SW480 (cell line): Measurements from ENCODE around the gene BICRA.
"Not testable (repeated sequence)": the region's sequence is repeated elsewhere in the genome, so short reads cannot be mapped to it uniquely, and the experiment has no call there.

Experiments
- DNase-seq: peaks from one replicate; pipeline ENCODE4 v3.0.0-alpha.2; 2016; ENCODE audit warnings: low spot score

BICRA gene

GRCh38 chr19:47631681-47632446 lies 22.9 kb downstream of the BICRA start:
- DNase-seq = no peak

DNA sequence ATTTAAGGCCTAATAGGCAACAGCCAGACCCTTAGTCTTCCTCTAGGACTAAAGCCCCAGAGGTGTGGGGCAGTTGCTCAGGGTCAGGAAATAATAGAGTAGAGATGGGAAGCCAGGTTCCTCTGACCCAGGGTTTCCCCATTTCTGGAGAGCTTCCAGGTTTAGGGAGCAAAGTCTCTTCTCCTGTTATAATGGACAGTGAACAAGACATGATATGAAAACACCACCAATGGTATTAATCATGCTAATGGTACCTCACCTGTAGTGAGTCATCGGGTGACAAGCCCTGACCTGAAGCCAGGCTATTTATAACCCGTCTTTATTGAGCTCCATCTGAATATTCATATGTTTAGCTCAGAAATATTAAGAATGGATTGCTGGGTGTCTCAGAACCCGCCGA lies 24.6 kb downstream of the BICRA start:
- DNase-seq = peak; percentile 94

DNA sequence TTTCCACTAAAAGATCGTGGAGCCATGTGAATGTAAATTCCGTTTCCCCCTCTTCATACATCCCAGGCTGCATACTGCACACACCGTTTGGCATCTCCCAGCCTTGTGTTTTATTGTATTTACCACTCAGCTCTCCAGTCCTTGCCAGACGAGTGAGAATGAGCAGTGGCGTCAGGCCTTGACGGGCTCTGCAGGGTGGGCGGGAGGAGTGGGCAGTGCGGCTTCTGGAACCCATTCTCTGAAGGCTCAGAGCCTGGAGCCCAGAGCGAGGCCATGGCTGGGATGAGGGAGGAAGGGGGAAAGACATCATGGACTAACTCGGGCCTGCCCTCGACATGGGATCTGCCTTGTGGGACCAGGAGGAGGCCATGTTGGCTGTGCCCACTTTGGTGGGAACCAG lies 25.1 kb downstream of the BICRA start:
- DNase-seq = peak; percentile 26

- not testable (repeated sequence) for DNase-seq
These were observed 26.3 kb downstream of the BICRA start for GRCh38 chr19:47635152-47635754.

GRCh38 chr19:47637550-47637949 lies 28.6 kb downstream of the BICRA start:
- no peak for DNase-seq

- DNase-seq = no peak
These were observed 33.1 kb downstream of the BICRA start for GRCh38 chr19:47641891-47642485.

- no peak for DNase-seq
These were observed 34.3 kb downstream of the BICRA start for GRCh38 chr19:47643281-47643680.

DNA sequence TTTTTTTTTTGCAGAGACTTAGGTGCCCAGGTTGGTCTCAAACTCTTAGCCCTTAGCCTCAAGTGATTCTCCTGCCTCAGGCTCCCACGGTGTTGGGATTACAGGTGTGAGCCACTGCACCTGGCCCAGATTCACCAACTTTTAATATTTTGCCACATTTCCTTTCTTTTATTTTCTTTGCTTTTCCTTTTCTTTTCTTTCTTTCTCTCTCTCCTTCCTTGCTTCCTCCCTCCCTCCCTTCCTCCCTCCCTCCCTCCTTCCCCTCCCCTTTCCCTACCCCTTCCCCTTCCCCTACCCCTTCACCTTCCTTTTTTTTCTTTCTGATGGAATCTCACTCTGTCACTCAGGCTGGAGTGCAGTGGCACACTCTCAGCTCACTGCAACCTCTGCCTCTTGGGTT lies 35.3 kb downstream of the BICRA start:
- DNase-seq = no peak

- no peak for DNase-seq
These were observed 36.0 kb downstream of the BICRA start for GRCh38 chr19:47644743-47645482.

DNA sequence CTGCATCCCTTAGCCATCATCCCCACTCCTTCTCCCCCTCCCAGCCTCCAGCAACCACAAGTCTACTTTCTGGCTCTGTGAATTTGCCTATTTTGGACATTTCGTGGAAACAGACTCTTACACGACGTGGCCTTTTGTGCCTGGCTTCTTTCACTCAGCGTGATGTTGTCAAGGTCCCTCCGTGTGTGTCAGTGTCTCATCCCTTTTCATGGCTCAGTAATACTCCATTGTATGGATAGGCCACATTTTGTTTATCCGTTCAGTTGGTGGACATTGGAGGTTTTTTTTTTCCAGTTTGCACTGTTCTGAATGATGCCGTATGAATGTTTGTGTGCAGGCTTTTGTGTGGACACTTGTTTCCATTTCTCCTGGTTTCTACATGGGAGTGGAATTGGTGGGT lies 38.0 kb downstream of the BICRA start:
- DNase-seq = no peak

GRCh38 chr19:47649588-47649987 lies 40.7 kb downstream of the BICRA start:
- no peak for DNase-seq

DNA sequence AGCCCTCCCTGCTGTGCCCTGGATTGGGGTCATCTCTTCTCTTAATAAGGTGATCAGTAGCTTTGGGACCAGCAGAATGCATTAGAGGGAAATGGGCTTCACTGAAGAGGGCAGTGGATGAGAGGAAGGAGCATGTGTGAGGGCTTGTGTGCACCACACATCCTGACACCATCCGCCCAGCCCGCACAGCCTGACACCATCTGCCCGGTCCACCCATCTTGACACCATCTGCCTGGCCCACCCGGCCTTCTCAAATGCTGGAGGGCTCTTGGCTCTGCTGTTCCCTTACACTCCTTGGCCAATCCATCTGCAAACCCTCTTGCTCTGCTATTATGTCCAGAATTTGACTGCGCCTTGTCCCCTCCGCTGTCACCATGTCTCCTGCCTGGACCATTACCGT lies 41.8 kb downstream of the BICRA start:
- no peak for DNase-seq

- no peak for DNase-seq
These were observed 42.2 kb downstream of the BICRA start for GRCh38 chr19:47651132-47651531.

GRCh38 chr19:47651691-47652090 lies 42.8 kb downstream of the BICRA start:
- DNase-seq = no peak

DNA sequence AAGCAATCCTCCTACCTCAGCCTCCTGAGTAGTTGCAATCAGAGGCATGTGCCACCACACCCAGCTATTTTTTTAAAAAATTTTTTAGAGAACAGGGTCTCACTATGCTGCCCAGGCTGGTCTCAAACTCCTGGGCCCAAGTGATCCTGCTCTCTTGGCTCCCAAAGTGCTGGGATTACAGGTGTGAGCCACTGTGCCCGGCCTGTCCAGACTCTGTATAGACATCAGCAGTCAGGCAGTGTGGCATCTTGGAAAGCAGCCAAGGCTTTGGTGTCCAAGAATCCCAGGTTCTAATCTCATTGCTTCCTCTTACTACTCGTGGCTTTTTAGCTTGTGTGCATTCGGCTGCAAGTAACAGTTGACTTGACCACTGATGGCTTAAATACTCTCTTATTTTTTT lies 43.4 kb downstream of the BICRA start:
- no peak for DNase-seq

DNA sequence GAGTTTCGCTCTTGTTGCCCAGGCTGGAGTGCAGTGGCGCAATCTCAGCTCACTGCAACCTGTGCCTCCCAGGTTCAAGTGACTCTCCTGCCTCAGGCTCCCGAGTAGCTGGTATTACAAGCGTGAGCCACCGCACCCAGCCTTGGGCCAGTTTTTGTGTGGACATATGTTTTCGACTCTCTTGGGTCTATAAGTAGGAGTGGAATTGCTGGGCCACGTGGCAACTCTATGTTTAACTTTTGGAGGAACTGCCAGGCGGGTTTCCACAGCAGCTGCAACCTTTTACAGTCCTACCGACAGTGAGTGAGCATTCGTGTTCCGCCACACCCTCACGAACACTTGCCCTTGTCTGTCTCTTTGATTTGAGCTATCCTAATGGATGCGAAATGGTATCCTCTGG lies 44.9 kb downstream of the BICRA start:
- DNase-seq = no peak

- DNase-seq = no peak
These were observed 48.8 kb downstream of the BICRA start for GRCh38 chr19:47657719-47658118.

- DNase-seq = no peak
These were observed 49.8 kb downstream of the BICRA start for GRCh38 chr19:47658431-47659348.

GRCh38 chr19:47660435-47660832 lies 51.5 kb downstream of the BICRA start:
- DNase-seq = peak; percentile 77

- DNase-seq = no peak
These were observed 52.2 kb downstream of the BICRA start for GRCh38 chr19:47661161-47661560.

- no peak for DNase-seq
These were observed 52.7 kb downstream of the BICRA start for GRCh38 chr19:47661611-47662010.

- peak; percentile 31 for DNase-seq
These were observed 54.5 kb downstream of the BICRA start for GRCh38 chr19:47663435-47663910.
